ENCODE measurements around the gene MASP2. TPM values are rescaled to one million over a fixed set of nuclear protein-coding genes. Genes with fewer than 3 reads are reported as not detected.
A peak's percentile ranks its signal among the peaks of the same experiment; 100 is the strongest.
"Not testable (repeated sequence)": the region's sequence is repeated elsewhere in the genome, so short reads cannot be mapped to it uniquely, and the experiment has no call there.

Gene MASP2
- total RNA-seq, 6 experiments from 2014 or later: 144 to 222 (median 185) TPM

- Histone ChIP-seq H3K4me3 (no peak overlapping the region), H3K27me3 (no peaks in the 10 kb centered on the region), H3K9me3 (no peaks in the 10 kb centered on the region), H3K27ac (no peak overlapping the region), H3K36me3 (peaks cover 0 to 13% (median under 1%) of the 10 kb centered on the region in 4 donors), H3K4me1 (no peaks in the 10 kb centered on the region)
- WGBS (ENCODE audit: insufficient coverage, low coverage, low lambda C conversion rate, missing lambda C conversion rate): 58% methylated on average over 5 of the region's 29 CpGs
- intact Hi-C loops (cut with DNase I): no loop called here
- ATAC-seq (peak in 3 of 4 donors; percentile 9 to 12 (median 9)), DNase-seq (no peak)
- TF ChIP-seq, protein P1, sequence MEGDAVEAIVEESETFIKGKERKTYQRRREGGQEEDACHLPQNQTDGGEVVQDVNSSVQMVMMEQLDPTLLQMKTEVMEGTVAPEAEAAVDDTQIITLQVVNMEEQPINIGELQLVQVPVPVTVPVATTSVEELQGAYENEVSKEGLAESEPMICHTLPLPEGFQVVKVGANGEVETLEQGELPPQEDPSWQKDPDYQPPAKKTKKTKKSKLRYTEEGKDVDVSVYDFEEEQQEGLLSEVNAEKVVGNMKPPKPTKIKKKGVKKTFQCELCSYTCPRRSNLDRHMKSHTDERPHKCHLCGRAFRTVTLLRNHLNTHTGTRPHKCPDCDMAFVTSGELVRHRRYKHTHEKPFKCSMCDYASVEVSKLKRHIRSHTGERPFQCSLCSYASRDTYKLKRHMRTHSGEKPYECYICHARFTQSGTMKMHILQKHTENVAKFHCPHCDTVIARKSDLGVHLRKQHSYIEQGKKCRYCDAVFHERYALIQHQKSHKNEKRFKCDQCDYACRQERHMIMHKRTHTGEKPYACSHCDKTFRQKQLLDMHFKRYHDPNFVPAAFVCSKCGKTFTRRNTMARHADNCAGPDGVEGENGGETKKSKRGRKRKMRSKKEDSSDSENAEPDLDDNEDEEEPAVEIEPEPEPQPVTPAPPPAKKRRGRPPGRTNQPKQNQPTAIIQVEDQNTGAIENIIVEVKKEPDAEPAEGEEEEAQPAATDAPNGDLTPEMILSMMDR (IDR thresholded peaks at IDR 0.05): no peak
- no peak for TF ChIP-seq POLR2A (IDR thresholded peaks at IDR 0.05)
Observed at GRCh38 chr1:11052839-11053757, 6.1 kb upstream of the MASP2 start.

DNA sequence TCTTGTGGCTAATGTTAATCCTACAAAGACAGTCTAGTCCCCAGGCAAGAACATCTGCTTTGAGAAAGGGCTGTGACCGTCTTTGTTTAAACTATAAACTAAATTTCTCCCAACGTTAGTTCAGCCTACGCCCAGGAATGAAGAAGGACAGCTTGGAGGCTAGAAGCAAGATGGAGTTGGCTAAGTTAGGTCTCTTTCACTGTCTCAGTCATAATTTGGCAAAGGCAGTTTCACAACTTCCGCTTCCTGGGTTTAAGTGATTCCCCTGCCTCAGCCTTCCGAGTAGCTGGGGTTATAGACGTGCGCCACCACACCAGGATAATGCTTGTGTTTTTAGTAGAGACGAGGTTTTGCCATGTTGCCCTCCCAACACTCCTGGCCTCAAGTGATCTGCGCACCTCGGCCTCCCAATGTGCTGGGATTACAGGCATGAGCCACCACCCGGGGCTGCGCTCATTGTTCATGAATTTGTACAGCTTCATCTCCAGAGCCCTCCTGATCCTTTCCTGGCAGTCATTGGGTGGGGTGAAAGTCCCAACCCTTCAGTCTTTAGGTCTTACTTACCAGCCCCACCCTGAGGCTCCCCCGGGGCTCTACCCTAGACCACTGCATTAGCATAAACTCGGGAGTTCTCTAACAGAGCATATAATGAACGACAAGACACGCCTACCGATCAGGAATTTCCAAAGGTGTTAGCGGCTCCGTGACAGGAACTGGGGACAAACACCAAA is 4.9 kb upstream of the MASP2 start:
- 55% methylated on average over 15 of the region's 19 CpGs for WGBS (ENCODE audit: insufficient coverage, low coverage, low lambda C conversion rate, missing lambda C conversion rate)
- H3K27me3 ChIP-seq: no peaks in the 10 kb centered on the region
- peaks cover 0 to 13% (median under 1%) of the 10 kb centered on the region in 4 donors for H3K36me3 ChIP-seq
- ATAC-seq (no peak), DNase-seq (no peak)
- no peaks in the 10 kb centered on the region for H3K4me1 ChIP-seq
- TF ChIP-seq POLR2A (IDR thresholded peaks at IDR 0.05): no peak
- no peak overlapping the region for H3K27ac ChIP-seq
- no peak overlapping the region for H3K4me3 ChIP-seq
- intact Hi-C loops (cut with DNase I): no loop called here
- no peaks in the 10 kb centered on the region for H3K9me3 ChIP-seq

DNA sequence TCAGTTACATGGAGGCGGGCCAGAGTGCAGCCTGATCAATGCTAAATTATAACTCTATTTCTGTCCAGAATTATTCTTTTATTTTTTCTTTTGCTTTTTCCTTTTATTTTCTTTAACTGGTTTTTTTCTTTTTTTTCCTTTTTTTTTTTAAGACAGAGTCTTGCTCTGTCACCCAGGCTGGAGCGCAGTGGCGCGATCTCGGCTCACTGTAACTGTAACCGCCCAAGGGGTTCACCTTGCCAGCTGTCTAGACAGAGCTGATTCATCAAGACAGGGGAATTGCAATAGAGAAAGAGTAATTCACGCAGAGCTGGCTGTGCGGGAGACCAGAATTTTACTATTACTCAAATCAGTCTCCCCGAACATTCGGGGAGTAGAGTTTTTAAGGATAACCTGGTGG is 4.1 kb upstream of the MASP2 start:
- H3K4me1 ChIP-seq; H3K9me3 ChIP-seq; ATAC-seq; H3K27ac ChIP-seq; H3K36me3 ChIP-seq; intact Hi-C loops (cut with DNase I); H3K27me3 ChIP-seq; DNase-seq; H3K4me3 ChIP-seq: not testable (repeated sequence)
- WGBS (ENCODE audit: insufficient coverage, low coverage, low lambda C conversion rate, missing lambda C conversion rate): 94% methylated on average over 9 of the region's 10 CpGs

- peak overlapping the region; percentile 69 to 88 (median 86) for H3K4me3 ChIP-seq
- intact Hi-C loops (cut with DNase I): no loop called here
- 0% methylated on average over 2 of the region's 8 CpGs for WGBS (ENCODE audit: insufficient coverage, low coverage, low lambda C conversion rate, missing lambda C conversion rate)
Observed at GRCh38 chr1:11046270-11046566, 821 bp downstream of the MASP2 start.

More at GRCh38 chr1:11046270-11046566, 821 bp downstream of the MASP2 start:
- Histone ChIP-seq H3K9me3 (no peaks in the 10 kb centered on the region), H3K36me3 (peaks cover 0 to 17% (median 8%) of the 10 kb centered on the region in 4 donors), H3K4me1 (peaks cover 0 to 11% (median 0%) of the 10 kb centered on the region in 4 donors), H3K27ac (peak overlapping the region; percentile 94 to 96 (median 95)), H3K27me3 (no peaks in the 10 kb centered on the region)
- DNase-seq: peak; percentile 89 to 93 (median 90)
- peak; percentile 59 for TF ChIP-seq POLR2A (IDR thresholded peaks at IDR 0.05)
- TF ChIP-seq, protein P1 (IDR thresholded peaks at IDR 0.05): no peak
- peak; percentile 68 to 75 (median 73) for ATAC-seq
